Prostate gland (tissue), 2 donors: ENCODE data around the gene PLEKHM2.

ENCODE experiments used
- CTCF ChIP-seq, 4 experiments: fragments of 200-600 bp in 2 of 4; fragments of 450-650 bp in 2 of 4; sonication (generic) in 2 of 4; IDR thresholded peaks; 1 replicate in 3 of 4; 2 replicates in 1 of 4; pipeline ENCODE4 v1.5.1; 2016 to 2019; ENCODE audit warnings: antibody characterized with exemption in 4 of 4, mild to moderate bottlenecking in 2 of 4, moderate library complexity in 2 of 4
- POLR2A ChIP-seq: fragments of 450-650 bp; IDR thresholded peaks from one replicate; pipeline ENCODE4 v1.6.1; 2016; ENCODE audit warnings: antibody characterized with exemption, mild to moderate bottlenecking
- POLR2AphosphoS5 ChIP-seq: sonication (generic); formaldehyde crosslinking; IDR thresholded peaks from one replicate; pipeline ENCODE4 v1.6.1; 2017; ENCODE audit warnings: antibody characterized with exemption

DNA sequence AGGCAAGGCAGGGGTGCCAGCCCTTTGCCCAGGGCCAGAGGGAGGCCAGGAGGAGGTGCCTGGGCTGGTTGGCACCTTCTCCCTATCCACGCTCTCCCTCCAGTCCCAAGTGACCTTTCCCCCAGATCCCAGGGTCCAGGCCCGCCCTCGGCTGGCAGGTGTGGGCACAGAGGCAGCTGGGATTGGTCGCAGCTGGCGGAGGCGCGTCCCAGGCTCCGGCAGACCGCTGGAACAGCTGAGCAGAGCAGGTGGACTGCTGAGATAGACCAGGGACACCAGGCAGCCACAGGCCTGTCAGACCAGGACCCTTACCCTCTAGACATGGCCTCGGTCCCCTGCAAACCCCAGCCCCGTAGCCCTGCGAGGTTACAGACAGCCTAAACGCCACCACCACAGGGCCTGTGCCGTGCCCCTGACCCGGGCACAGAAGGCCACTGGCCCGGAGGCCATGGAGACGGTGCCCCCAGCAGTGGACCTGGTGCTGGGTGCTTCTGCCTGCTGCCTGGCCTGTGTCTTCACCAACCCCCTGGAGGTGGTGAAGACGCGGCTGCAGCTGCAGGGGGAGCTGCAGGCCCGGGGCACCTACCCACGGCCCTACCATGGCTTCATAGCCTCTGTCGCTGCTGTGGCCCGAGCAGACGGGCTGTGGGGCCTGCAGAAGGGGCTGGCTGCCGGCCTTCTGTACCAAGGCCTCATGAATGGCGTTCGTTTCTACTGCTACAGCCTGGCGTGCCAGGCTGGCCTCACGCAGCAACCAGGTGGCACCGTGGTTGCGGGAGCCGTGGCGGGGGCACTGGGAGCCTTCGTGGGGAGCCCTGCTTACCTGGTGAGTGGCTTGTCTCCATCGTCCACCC is 52.1 kb downstream of the PLEKHM2 start, which contains the start of gene SLC25A34:
- TF ChIP-seq CTCF (IDR thresholded peaks at IDR 0.05) (no peak), POLR2A (peak; percentile 9), POLR2AphosphoS5 (peak; percentile 25)
